ENCODE results near the gene SKIC3. TPM values are rescaled to one million over a fixed set of nuclear protein-coding genes. Genes with fewer than 3 reads are reported as not detected.

SKIC3 gene
- total RNA-seq, 1 experiment from 2014 or later, result 102 TPM

GRCh38 chr5:95591490-95591901 lies 36.7 kb upstream of the SKIC3 start:
- DNase-seq, result no peak
- TF ChIP-seq CTCF (IDR thresholded peaks at IDR 0.05; ENCODE audit: unreplicated experiment), result no peak
- CTCF ChIA-PET, result no interaction called here
- Mint-ChIP-seq H3K9me3 (ENCODE audit: low read depth, unreplicated experiment) (no peaks in the 10 kb centered on the region), H3K27me3 (ENCODE audit: unreplicated experiment) (no peaks in the 10 kb centered on the region), H3K4me3 (ENCODE audit: low read depth, unreplicated experiment) (no peak overlapping the region), H3K27ac (ENCODE audit: unreplicated experiment) (no peak overlapping the region), H3K36me3 (ENCODE audit: insufficient read depth, unreplicated experiment) (no peaks in the 10 kb centered on the region), H3K4me1 (ENCODE audit: low read depth, unreplicated experiment) (no peaks in the 10 kb centered on the region)
- BruUV-seq (replicated peaks), result no TSS peak
- intact Hi-C loops (cut with micrococcal nuclease; ENCODE audit: unreplicated experiment), result no loop called here

- no peak for TF ChIP-seq CTCF (IDR thresholded peaks at IDR 0.05; ENCODE audit: unreplicated experiment)
- intact Hi-C loops (cut with micrococcal nuclease; ENCODE audit: unreplicated experiment), result no loop called here
- BruUV-seq (replicated peaks), result no TSS peak
- Mint-ChIP-seq H3K27me3 (ENCODE audit: unreplicated experiment) (no peaks in the 10 kb centered on the region), H3K27ac (ENCODE audit: unreplicated experiment) (no peak overlapping the region), H3K9me3 (ENCODE audit: low read depth, unreplicated experiment) (no peaks in the 10 kb centered on the region), H3K36me3 (ENCODE audit: insufficient read depth, unreplicated experiment) (no peaks in the 10 kb centered on the region), H3K4me3 (ENCODE audit: low read depth, unreplicated experiment) (no peak overlapping the region), H3K4me1 (ENCODE audit: low read depth, unreplicated experiment) (no peaks in the 10 kb centered on the region)
- CTCF ChIA-PET, result no interaction called here
- DNase-seq, result no peak
Measured at GRCh38 chr5:95590880-95591279, 36.1 kb upstream of the SKIC3 start.

GRCh38 chr5:95583992-95584391 lies 29.2 kb upstream of the SKIC3 start:
- no peaks in the 10 kb centered on the region for H3K36me3 Mint-ChIP-seq (ENCODE audit: insufficient read depth, unreplicated experiment)
- CTCF ChIA-PET, result no interaction called here

GRCh38 chr5:95581576-95581975 lies 26.8 kb upstream of the SKIC3 start:
- no peak for DNase-seq
- Mint-ChIP-seq H3K27me3 (ENCODE audit: unreplicated experiment) (no peaks in the 10 kb centered on the region), H3K27ac (ENCODE audit: unreplicated experiment) (no peak overlapping the region), H3K36me3 (ENCODE audit: insufficient read depth, unreplicated experiment) (no peaks in the 10 kb centered on the region), H3K4me3 (ENCODE audit: low read depth, unreplicated experiment) (no peak overlapping the region), H3K4me1 (ENCODE audit: low read depth, unreplicated experiment) (no peaks in the 10 kb centered on the region), H3K9me3 (ENCODE audit: low read depth, unreplicated experiment) (no peaks in the 10 kb centered on the region)
- CTCF ChIA-PET, result no interaction called here
- no peak for TF ChIP-seq CTCF (IDR thresholded peaks at IDR 0.05; ENCODE audit: unreplicated experiment)
- intact Hi-C loops (cut with micrococcal nuclease; ENCODE audit: unreplicated experiment), result no loop called here
- no TSS peak for BruUV-seq (replicated peaks)

More at GRCh38 chr5:95583992-95584391, 29.2 kb upstream of the SKIC3 start:
- BruUV-seq (replicated peaks), result no TSS peak
- Mint-ChIP-seq H3K9me3 (ENCODE audit: low read depth, unreplicated experiment) (no peaks in the 10 kb centered on the region), H3K27ac (ENCODE audit: unreplicated experiment) (no peak overlapping the region), H3K4me3 (ENCODE audit: low read depth, unreplicated experiment) (no peak overlapping the region), H3K4me1 (ENCODE audit: low read depth, unreplicated experiment) (no peaks in the 10 kb centered on the region), H3K27me3 (ENCODE audit: unreplicated experiment) (no peaks in the 10 kb centered on the region)
- intact Hi-C loops (cut with micrococcal nuclease; ENCODE audit: unreplicated experiment), result no loop called here
- no peak for DNase-seq
- no peak for TF ChIP-seq CTCF (IDR thresholded peaks at IDR 0.05; ENCODE audit: unreplicated experiment)

- CTCF ChIA-PET, result no interaction called here
- Mint-ChIP-seq H3K27ac (ENCODE audit: unreplicated experiment) (no peak overlapping the region), H3K9me3 (ENCODE audit: low read depth, unreplicated experiment) (peaks cover 3% of the 10 kb centered on the region), H3K36me3 (ENCODE audit: insufficient read depth, unreplicated experiment) (no peaks in the 10 kb centered on the region), H3K4me1 (ENCODE audit: low read depth, unreplicated experiment) (no peaks in the 10 kb centered on the region), H3K4me3 (ENCODE audit: low read depth, unreplicated experiment) (no peak overlapping the region), H3K27me3 (ENCODE audit: unreplicated experiment) (no peaks in the 10 kb centered on the region)
- no TSS peak for BruUV-seq (replicated peaks)
- no peak for TF ChIP-seq CTCF (IDR thresholded peaks at IDR 0.05; ENCODE audit: unreplicated experiment)
- no peak for DNase-seq
- intact Hi-C loops (cut with micrococcal nuclease; ENCODE audit: unreplicated experiment), result no loop called here
Measured at GRCh38 chr5:95572016-95572415, 17.2 kb upstream of the SKIC3 start.

All from Calu3 (cell line).